Erythroblast (primary cell): ENCODE results near the gene CNPY4.

Source experiments
- GATA1 ChIP-seq: IDR thresholded peaks from 2 replicates; pipeline ENCODE4 v1.6.1; 2011; ENCODE audit warnings: low read depth, mild to moderate bottlenecking, control low read depth, low read length, moderate library complexity
- POLR2A ChIP-seq: IDR thresholded peaks from 2 replicates; pipeline ENCODE4 v1.6.1; 2011; ENCODE audit warnings: mild to moderate bottlenecking, low read length

GRCh38 chr7:100122568-100122967 lies 3.1 kb downstream of the CNPY4 start:
- TF ChIP-seq POLR2A (no peak), GATA1 (no peak)
